GM15510 (cell line): Measurements from ENCODE around the gene DOLK.

Experiments
- POLR2A ChIP-seq: IDR thresholded peaks from 3 replicates; pipeline ENCODE4 v1.6.1; 2011; ENCODE audit warnings: borderline replicate concordance; ENCODE audit not compliant: insufficient read length; ENCODE audit errors: extremely low read depth

DOLK gene

DNA sequence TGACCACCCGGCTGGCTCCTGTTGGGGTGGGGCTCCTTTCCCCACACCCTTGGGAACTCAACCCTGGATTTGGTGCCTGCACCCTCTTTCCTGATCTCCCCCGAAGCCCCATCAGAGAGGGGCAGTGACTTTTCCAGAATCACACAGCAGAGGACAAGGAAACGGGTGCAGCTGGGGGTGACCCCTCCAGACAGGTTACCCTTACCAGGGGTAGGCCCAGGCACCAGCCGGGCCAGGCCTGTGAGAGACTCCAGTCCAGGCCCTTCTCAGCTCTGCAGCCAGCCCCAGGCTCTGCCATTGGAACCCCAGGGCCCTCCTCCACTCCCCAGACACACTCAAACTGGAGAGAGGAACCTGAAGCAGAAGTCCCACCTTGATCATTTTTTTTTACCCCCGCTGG lies 45.6 kb downstream of the DOLK start:
- TF ChIP-seq POLR2A, result no peak

DNA sequence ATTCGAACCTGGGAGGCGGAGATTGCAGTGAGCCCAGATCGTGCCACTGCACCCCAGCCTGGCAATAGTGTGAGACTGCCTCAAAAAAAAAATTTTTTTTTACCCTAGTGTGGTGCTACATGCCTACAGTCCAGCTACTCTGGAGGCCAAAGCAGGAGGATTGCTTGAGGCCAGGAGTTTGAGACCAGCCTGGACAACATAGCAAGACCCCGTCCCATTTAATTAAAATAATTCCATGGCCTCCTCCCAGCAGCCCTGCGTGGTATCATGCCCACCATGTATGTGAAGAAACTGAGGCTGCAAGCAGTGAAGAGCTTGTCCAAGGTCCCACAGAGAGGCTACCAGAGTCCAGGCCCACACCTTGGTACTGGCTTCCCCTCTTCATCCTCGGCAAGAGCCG lies 46.0 kb downstream of the DOLK start:
- no peak for TF ChIP-seq POLR2A

DNA sequence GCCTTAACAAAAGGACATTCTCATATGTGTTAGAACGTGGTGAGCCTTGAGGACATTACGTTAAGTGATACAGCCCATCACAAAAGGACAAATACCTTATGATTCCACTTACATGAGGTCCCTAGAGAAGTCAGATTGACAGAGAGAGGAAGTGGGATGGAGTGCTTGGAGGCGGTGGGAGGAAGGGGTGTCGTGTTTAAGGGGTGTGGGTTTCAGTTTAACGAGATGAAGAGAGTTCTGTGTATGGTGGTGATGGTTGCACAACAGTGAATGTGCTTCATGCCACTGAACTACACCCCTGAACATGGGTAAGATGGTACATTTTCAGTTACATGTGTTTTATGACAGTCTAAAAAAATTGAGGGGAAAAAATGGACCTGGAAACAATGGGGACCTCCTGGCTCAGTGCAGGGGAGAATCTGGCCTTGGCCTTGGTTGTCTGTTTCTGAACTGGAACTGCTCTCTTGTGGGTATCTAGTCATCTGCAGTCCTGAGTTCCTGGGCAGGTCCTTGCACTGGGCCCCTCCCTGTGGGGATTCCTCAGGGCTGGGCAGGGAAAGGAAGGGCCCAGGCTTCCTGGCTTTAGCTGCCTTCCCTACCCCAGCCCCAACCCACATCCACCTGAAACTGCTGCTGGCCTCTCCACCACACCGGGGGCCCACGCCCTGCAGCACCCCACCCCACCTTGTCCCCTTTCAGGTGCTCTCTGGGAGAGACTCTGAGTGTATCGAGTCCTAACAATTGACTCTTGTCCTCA lies 47.7 kb downstream of the DOLK start:
- TF ChIP-seq POLR2A, result no peak

DNA sequence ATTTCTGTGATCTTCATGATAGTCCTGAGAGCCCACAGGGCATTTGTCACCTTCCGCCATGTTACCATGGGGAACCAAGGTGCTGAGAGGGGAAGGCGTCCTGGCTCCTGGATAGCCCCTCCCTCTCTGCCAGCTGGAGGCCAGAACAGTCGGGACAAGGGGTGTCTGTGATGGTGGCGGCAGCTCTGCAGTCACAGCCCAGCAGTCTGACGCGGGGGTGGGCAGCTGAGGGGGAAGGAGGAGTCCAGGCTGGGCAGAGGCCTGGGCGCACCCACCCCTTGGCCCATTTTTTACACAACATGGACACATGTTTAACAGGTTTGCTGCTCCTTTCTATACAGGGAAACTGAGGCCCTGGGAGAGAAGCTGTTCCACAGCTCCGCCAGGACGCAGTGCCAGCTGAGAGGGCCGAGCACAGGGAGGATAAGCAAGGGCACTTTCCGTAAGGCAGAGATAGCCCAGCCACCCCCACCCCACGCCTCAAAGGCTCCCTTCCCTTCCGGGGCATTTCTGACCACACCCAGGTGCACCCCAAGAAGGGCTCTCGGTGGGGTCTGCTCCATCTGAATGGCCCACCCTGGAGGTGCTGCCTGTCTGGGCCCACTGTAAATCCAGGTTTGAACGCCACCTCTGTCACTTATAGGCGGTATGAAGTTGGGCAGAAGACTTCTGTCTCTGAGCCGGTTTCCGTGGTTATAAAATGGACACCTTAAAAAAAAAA lies 48.4 kb downstream of the DOLK start:
- TF ChIP-seq POLR2A, result no peak

DNA sequence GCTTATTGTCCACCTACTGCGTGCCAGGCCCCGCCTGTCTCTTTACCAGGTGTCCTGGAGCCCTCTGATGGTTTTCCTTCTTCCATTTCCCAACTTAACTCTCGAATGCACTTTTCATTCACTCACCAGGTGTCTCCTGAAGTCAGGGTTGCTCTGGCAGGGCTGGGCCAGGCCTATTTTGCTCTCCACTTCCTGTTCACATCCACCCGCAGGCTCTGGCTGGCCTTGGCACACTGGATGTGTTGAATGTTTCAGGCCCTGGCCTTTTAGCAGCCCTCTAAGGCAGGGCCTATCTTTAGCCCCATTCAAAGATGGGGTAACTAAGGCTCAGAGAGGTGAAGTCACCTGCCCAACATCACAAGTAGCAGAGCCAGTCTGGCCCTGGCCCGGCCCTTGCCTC lies 49.0 kb downstream of the DOLK start:
- no peak for TF ChIP-seq POLR2A

DNA sequence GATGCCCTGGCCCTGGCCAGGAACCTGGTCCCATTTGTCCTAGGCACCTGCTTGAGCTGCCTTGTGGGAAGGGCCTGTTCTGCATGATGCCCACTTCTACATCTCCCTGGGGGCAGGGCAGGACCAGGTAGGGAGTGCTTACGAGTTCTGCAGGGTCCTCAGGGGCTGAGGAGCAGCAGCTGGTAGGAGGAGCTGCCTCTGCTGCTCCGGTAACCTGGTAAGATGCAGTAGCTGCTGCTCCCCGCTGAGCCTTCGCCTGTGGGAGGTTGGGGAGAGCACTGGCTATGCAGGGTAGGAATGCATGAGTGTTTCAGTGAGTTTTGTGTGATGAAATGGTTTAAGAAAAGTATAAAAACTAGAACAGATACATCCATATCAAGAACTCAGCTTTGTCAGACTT lies 51.8 kb downstream of the DOLK start:
- TF ChIP-seq POLR2A, result no peak
